ENCODE results near the gene ZNF311.
A peak's percentile ranks its signal among the peaks of the same experiment; 100 is the strongest.

The ZNF311 gene

GRCh38 chr6:29014729-29015608 lies 9.9 kb upstream of the ZNF311 start:
- Histone ChIP-seq H3K27me3 (ENCODE audit: insufficient read depth, low read length) (peaks cover 67% of the 10 kb centered on the region), H3K9ac (ENCODE audit: low read depth, low read length) (peak overlapping the region; percentile 34; the same call in 1 of the 2 replicates), H3K9me3 (ENCODE audit: insufficient read depth, low read depth, low read length) (no peaks in the 10 kb centered on the region), H3K4me1 (ENCODE audit: insufficient read depth, low read length) (0 out of 2 replicates have a peak, but pooled peaks cover 2% of the 10 kb centered on the region), H3K4me3 (ENCODE audit: low read length) (peak overlapping the region; percentile 70), H3K36me3 (ENCODE audit: insufficient read depth, low read depth, low read length) (no peaks in the 10 kb centered on the region), H3K27ac (ENCODE audit: low read length) (no peak overlapping the region)

- Histone ChIP-seq H3K9ac (ENCODE audit: low read depth, low read length) (no peak overlapping the region), H3K9me3 (ENCODE audit: insufficient read depth, low read depth, low read length) (no peaks in the 10 kb centered on the region), H3K4me1 (ENCODE audit: insufficient read depth, low read length) (0 out of 2 replicates have a peak, but pooled peaks cover 1% of the 10 kb centered on the region), H3K36me3 (ENCODE audit: insufficient read depth, low read depth, low read length) (no peaks in the 10 kb centered on the region), H3K27me3 (ENCODE audit: insufficient read depth, low read length) (peaks cover 92% of the 10 kb centered on the region), H3K27ac (ENCODE audit: low read length) (no peak overlapping the region), H3K4me3 (ENCODE audit: low read length) (peak overlapping the region; percentile 63)
These were observed 6.2 kb upstream of the ZNF311 start for GRCh38 chr6:29011276-29011734.

GRCh38 chr6:29009358-29009757 lies 4.2 kb upstream of the ZNF311 start:
- Histone ChIP-seq H3K36me3 (ENCODE audit: insufficient read depth, low read depth, low read length) (no peaks in the 10 kb centered on the region), H3K4me1 (ENCODE audit: insufficient read depth, low read length) (no peaks in the 10 kb centered on the region), H3K4me3 (ENCODE audit: low read length) (no peak overlapping the region), H3K9me3 (ENCODE audit: insufficient read depth, low read depth, low read length) (no peaks in the 10 kb centered on the region), H3K27ac (ENCODE audit: low read length) (no peak overlapping the region), H3K9ac (ENCODE audit: low read depth, low read length) (no peak overlapping the region), H3K27me3 (ENCODE audit: insufficient read depth, low read length) (peaks cover 91% of the 10 kb centered on the region)

- H3K27ac ChIP-seq (ENCODE audit: low read length), result no peak overlapping the region
- H3K9me3 ChIP-seq (ENCODE audit: insufficient read depth, low read depth, low read length), result no peaks in the 10 kb centered on the region
- H3K4me3 ChIP-seq (ENCODE audit: low read length), result no peak overlapping the region
- no peaks in the 10 kb centered on the region for H3K36me3 ChIP-seq (ENCODE audit: insufficient read depth, low read depth, low read length)
- H3K9ac ChIP-seq (ENCODE audit: low read depth, low read length), result no peak overlapping the region
- H3K27me3 ChIP-seq (ENCODE audit: insufficient read depth, low read length), result peaks cover 88% of the 10 kb centered on the region
- no peaks in the 10 kb centered on the region for H3K4me1 ChIP-seq (ENCODE audit: insufficient read depth, low read length)
These were observed 3.0 kb upstream of the ZNF311 start for GRCh38 chr6:29008089-29008488.

- H3K9me3 ChIP-seq (ENCODE audit: insufficient read depth, low read depth, low read length), result no peaks in the 10 kb centered on the region
- H3K4me1 ChIP-seq (ENCODE audit: insufficient read depth, low read length), result no peaks in the 10 kb centered on the region
- no peaks in the 10 kb centered on the region for H3K36me3 ChIP-seq (ENCODE audit: insufficient read depth, low read depth, low read length)
- H3K27ac ChIP-seq (ENCODE audit: low read length), result no peak overlapping the region
- no peak overlapping the region for H3K4me3 ChIP-seq (ENCODE audit: low read length)
- H3K27me3 ChIP-seq (ENCODE audit: insufficient read depth, low read length), result no peaks in the 10 kb centered on the region
- no peak overlapping the region for H3K9ac ChIP-seq (ENCODE audit: low read depth, low read length)
These were observed 8.1 kb downstream of the ZNF311 start for GRCh38 chr6:28996844-28997510.

- Histone ChIP-seq H3K36me3 (ENCODE audit: insufficient read depth, low read depth, low read length) (no peaks in the 10 kb centered on the region), H3K4me3 (ENCODE audit: low read length) (no peak overlapping the region), H3K4me1 (ENCODE audit: insufficient read depth, low read length) (no peaks in the 10 kb centered on the region), H3K9ac (ENCODE audit: low read depth, low read length) (no peak overlapping the region), H3K27me3 (ENCODE audit: insufficient read depth, low read length) (no peaks in the 10 kb centered on the region), H3K27ac (ENCODE audit: low read length) (no peak overlapping the region), H3K9me3 (ENCODE audit: insufficient read depth, low read depth, low read length) (no peaks in the 10 kb centered on the region)
These were observed 9.9 kb downstream of the ZNF311 start for GRCh38 chr6:28995093-28995650.

- Histone ChIP-seq H3K27me3 (ENCODE audit: insufficient read depth, low read length) (peaks cover 3% of the 10 kb centered on the region; the same call in 1 of the 2 replicates), H3K36me3 (ENCODE audit: insufficient read depth, low read depth, low read length) (no peaks in the 10 kb centered on the region), H3K9me3 (ENCODE audit: insufficient read depth, low read depth, low read length) (no peaks in the 10 kb centered on the region), H3K4me1 (ENCODE audit: insufficient read depth, low read length) (peaks cover 4% of the 10 kb centered on the region; the same call in 1 of the 2 replicates), H3K4me3 (ENCODE audit: low read length) (peak overlapping the region; percentile 82), H3K9ac (ENCODE audit: low read depth, low read length) (peak overlapping the region; percentile 54; the same call in 1 of the 2 replicates), H3K27ac (ENCODE audit: low read length) (no peak overlapping the region)
These were observed 16.4 kb downstream of the ZNF311 start for GRCh38 chr6:28988536-28989311.

GRCh38 chr6:28985462-28986164 lies 19.5 kb downstream of the ZNF311 start:
- no peaks in the 10 kb centered on the region for H3K36me3 ChIP-seq (ENCODE audit: insufficient read depth, low read depth, low read length)
- peak overlapping the region; percentile 65; the same call in 1 of the 2 replicates for H3K9ac ChIP-seq (ENCODE audit: low read depth, low read length)
- H3K9me3 ChIP-seq (ENCODE audit: insufficient read depth, low read depth, low read length), result no peaks in the 10 kb centered on the region
- peaks cover 4% of the 10 kb centered on the region; the same call in 1 of the 2 replicates for H3K4me1 ChIP-seq (ENCODE audit: insufficient read depth, low read length)
- H3K4me3 ChIP-seq (ENCODE audit: low read length), result peak overlapping the region; percentile 72
- H3K27me3 ChIP-seq (ENCODE audit: insufficient read depth, low read length), result peaks cover 3% of the 10 kb centered on the region; the same call in 1 of the 2 replicates
- peak overlapping the region; percentile 53 for H3K27ac ChIP-seq (ENCODE audit: low read length)

- H3K9ac ChIP-seq (ENCODE audit: low read depth, low read length), result no peak overlapping the region
- H3K4me3 ChIP-seq (ENCODE audit: low read length), result no peak overlapping the region
- H3K36me3 ChIP-seq (ENCODE audit: insufficient read depth, low read depth, low read length), result no peaks in the 10 kb centered on the region
- H3K27me3 ChIP-seq (ENCODE audit: insufficient read depth, low read length), result peaks cover 16% of the 10 kb centered on the region
- no peaks in the 10 kb centered on the region for H3K9me3 ChIP-seq (ENCODE audit: insufficient read depth, low read depth, low read length)
- H3K27ac ChIP-seq (ENCODE audit: low read length), result no peak overlapping the region
- H3K4me1 ChIP-seq (ENCODE audit: insufficient read depth, low read length), result peaks cover 9% of the 10 kb centered on the region
These were observed 21.3 kb downstream of the ZNF311 start for GRCh38 chr6:28983838-28984237.

GRCh38 chr6:28982476-28983266 lies 22.4 kb downstream of the ZNF311 start:
- H3K9me3 ChIP-seq (ENCODE audit: insufficient read depth, low read depth, low read length), result no peaks in the 10 kb centered on the region
- peak overlapping the region; percentile 60; the same call in 1 of the 2 replicates for H3K9ac ChIP-seq (ENCODE audit: low read depth, low read length)
- peaks cover 13% of the 10 kb centered on the region for H3K27me3 ChIP-seq (ENCODE audit: insufficient read depth, low read length)
- H3K4me3 ChIP-seq (ENCODE audit: low read length), result peak overlapping the region; percentile 93
- H3K36me3 ChIP-seq (ENCODE audit: insufficient read depth, low read depth, low read length), result no peaks in the 10 kb centered on the region
- no peak overlapping the region for H3K27ac ChIP-seq (ENCODE audit: low read length)
- peaks cover 9% of the 10 kb centered on the region for H3K4me1 ChIP-seq (ENCODE audit: insufficient read depth, low read length)

Data from iPS-20b (cell line).